ENCODE results near the gene WDR49.

Gene WDR49

GRCh38 chr3:167483708-167484475 is 169.8 kb downstream of the WDR49 start:
- no peak for DNase-seq

GRCh38 chr3:167481164-167481563 is 172.6 kb downstream of the WDR49 start:
- no peak for DNase-seq

GRCh38 chr3:167480748-167481147 is 173.0 kb downstream of the WDR49 start:
- DNase-seq = no peak

DNA sequence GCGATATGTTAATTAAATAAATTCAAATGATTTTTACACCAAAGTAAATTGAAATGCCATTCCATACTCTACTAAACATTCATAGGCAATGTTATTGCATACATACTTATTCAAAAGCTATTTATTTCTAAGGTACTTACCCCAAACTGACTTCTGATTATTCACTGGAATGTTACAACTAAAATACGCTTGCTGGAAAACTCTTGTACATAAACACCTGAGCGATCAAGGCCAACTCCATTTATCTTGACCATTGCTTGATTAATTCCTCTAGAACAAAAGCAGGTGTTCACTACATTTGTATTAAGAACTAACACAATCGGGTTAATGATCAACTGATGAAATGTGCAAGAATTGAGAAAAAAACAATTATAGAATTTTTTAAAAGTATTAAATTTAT is 179.9 kb downstream of the WDR49 start, which contains the start of gene SERPINI2:
Gene SERPINI2 (minus strand): TSS at position 180 of the 400 bp plus-strand sequence. CDS start 2,208 bp downstream, outside the sequence.
- DNase-seq = no peak

DNA sequence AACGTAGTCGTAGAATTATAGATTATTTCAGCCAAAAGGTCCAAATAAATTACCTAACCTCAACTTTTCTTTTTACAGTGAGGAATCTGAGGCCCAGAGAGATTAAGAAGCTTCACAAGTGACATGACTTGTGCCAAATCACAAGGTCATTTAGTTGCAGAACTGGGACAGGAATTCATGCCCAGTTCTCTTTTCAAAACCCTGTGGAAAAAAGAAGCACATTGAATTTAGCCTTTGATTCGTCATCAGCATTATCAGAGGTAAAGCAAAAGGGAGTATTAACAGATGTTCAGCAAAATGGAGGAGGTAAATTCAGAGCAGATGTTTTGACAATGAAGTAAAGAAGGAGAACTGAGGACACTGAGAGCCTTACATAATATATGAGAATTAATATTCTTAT is 184.4 kb downstream of the WDR49 start:
- no peak for DNase-seq

DNA sequence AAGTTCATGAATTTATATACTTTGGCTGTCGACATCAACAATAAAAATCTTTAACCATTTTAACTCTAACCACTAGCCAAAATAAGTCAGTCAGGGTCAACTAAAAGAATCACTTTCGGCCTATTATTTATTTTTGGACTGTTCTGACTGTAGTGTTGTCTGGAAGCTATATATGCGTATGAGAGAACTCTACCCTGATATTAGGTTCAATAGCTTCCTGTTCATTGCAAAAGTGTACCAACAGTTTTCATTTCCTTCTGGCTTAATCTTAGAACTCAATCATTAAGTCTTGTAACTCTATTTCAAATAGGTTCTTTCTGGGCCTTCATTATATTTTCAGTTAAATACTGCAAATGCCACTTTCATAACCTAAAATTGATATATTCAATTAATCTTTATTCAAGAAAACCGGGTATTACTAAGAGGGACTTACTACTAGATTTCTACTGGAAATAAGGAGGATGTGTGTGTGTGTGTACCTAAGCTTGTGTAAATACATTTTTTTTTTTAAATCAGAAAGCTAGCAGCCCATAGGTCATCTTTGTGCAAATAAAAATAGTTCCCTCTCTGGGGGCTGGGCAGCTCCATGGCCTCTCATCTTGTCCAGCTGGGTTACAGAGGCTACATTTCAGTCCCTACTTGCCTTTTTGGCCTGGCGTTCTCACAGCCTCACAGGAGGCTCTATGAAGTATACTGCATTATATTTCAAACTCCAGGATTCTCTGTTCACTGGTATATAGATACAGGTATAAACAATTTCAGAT is 185.7 kb downstream of the WDR49 start:
- no peak for DNase-seq

DNA sequence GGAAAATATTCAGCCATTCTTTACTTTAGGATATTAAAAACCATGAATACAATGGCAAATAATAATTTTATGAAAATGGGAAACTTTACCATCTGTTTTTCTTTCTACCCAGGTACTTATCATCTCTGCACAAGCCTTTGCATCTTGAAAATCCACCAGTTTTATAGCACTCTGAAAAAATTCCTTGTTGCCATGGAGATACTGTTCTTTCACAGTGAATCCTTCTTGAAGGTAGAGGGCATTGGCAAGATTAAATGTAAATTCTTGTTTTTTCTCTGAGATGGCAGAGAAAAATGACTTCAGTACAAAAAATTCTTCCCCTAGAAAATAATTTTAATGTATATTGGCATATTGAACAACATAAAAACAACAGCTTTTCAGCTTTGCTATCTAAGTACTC is 186.8 kb downstream of the WDR49 start:
- no peak for DNase-seq

GRCh38 chr3:167456157-167456799 is 197.5 kb downstream of the WDR49 start:
- DNase-seq = no peak

GRCh38 chr3:167453815-167454214 is 199.9 kb downstream of the WDR49 start:
- no peak for DNase-seq

DNA sequence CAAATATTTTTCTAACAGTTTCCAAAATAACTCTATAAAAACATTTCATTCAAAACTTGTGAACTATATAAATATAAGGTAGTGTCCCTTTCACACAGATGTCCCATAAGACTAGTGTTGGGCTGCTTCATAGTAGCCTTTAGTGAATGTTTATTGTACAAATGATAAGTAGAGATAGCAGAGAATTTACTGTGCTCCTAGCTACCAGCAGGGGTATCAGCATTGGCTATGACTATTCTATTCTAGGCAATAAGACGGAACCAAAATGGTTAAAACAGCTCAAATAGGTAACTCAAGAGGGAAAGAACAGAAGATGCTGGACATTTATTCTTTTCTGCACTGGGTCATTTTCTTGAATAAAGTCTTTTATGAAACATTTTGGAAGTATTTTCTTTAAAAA is 202.5 kb downstream of the WDR49 start:
- DNase-seq = no peak

GRCh38 chr3:167450675-167451074 is 203.1 kb downstream of the WDR49 start:
- no peak for DNase-seq

GRCh38 chr3:167450195-167450594 is 203.5 kb downstream of the WDR49 start:
- DNase-seq = no peak

GRCh38 chr3:167445491-167445890 is 208.3 kb downstream of the WDR49 start:
- DNase-seq = no peak

GRCh38 chr3:167441256-167441655 is 212.5 kb downstream of the WDR49 start:
- DNase-seq = no peak

GRCh38 chr3:167437428-167438139 is 216.2 kb downstream of the WDR49 start:
- DNase-seq = no peak
